Breast epithelium (tissue), 3 donors: ENCODE measurements around the gene DAZL. TPM values are rescaled to one million over a fixed set of nuclear protein-coding genes. Genes with fewer than 3 reads are reported as not detected.

Source experiments
- total RNA-seq, 3 donors: library from RNA; depleted of rRNA; stranded (reverse); fragments of >200 nt; gene quantifications; one replicate each; pipeline ENCODE4 v1.1.0, GENCODE V29; 2016

Gene DAZL
- total RNA-seq, 3 donors from 2014 or later: not detected

Other genes starting within 250 kb of the DAZL start
- gene RFTN1, start 91.7 kb downstream of the DAZL start, total RNA-seq: 100 to 1,000 TPM in 1 of 3 donors, 10 to 100 TPM in 2; 13.9 to 108 (median 29.5) TPM